Esophagus (tissue), 2 donors: ENCODE data around the gene FRG1. TPM values are rescaled to one million over a fixed set of nuclear protein-coding genes. Genes with fewer than 3 reads are reported as not detected.
"Not testable (repeated sequence)": the region's sequence is repeated elsewhere in the genome, so short reads cannot be mapped to it uniquely, and the experiment has no call there.

Experiments
- H3K27ac ChIP-seq, 2 donors: one replicate each; pipeline ENCODE4 v1.5.1; 2013; ENCODE audit warnings: low read depth in 2 of 2, mild to moderate bottlenecking in 2 of 2, inconsistent platforms in 1 of 2, low read length in 1 of 2, moderate library complexity in 1 of 2
- H3K27me3 ChIP-seq, 2 donors: one replicate each; pipeline ENCODE4 v1.6.1; 2013; ENCODE audit warnings: low read length in 2 of 2, control low read depth in 1 of 2, mild to moderate bottlenecking in 1 of 2; ENCODE audit not compliant: insufficient read depth in 2 of 2, control insufficient read depth in 1 of 2
- H3K36me3 ChIP-seq, 2 donors: one replicate each; pipeline ENCODE4 v1.6.1; 2013; ENCODE audit warnings: low read length in 1 of 2; ENCODE audit not compliant: control insufficient read depth in 2 of 2, insufficient read depth in 2 of 2
- H3K4me1 ChIP-seq, 2 donors: one replicate each; pipeline ENCODE4 v1.6.1; 2013; ENCODE audit warnings: low read length in 1 of 2; ENCODE audit not compliant: control insufficient read depth in 2 of 2, insufficient read depth in 2 of 2
- H3K4me3 ChIP-seq, 2 donors: one replicate each; pipeline ENCODE4 v1.5.1; 2013; ENCODE audit warnings: low read length in 2 of 2, mild to moderate bottlenecking in 2 of 2, low read depth in 1 of 2, moderate library complexity in 1 of 2
- H3K9me3 ChIP-seq, 2 donors: one replicate each; pipeline ENCODE4 v1.6.1; 2013; ENCODE audit warnings: mild to moderate bottlenecking in 2 of 2, low read depth in 1 of 2, low read length in 1 of 2, moderate library complexity in 1 of 2; ENCODE audit not compliant: control insufficient read depth in 2 of 2, insufficient read depth in 1 of 2
- WGBS, 2 donors: extraction: QIAGEN DNeasy Blood & Tissue Kit; methylation state at CpG; one replicate each; pipeline ENCODE4 v1.1.7; 2013; 5-methylcytosine and 5-hydroxymethylcytosine counted together
- polyA plus RNA-seq, 2 donors: library from polyadenylated mRNA; stranded (reverse); fragments of 200-250 nt; gene quantifications; one replicate each; pipeline ENCODE4 v1.2.3, GENCODE V29; 2013
- donor health status: healthy with polysubstance abuse.
- donor health status: Bipolar disorder and iron deficiency.

Gene FRG1
- 10 to 100 TPM; 28.0 to 32.5 TPM for polyA plus RNA-seq

DNA sequence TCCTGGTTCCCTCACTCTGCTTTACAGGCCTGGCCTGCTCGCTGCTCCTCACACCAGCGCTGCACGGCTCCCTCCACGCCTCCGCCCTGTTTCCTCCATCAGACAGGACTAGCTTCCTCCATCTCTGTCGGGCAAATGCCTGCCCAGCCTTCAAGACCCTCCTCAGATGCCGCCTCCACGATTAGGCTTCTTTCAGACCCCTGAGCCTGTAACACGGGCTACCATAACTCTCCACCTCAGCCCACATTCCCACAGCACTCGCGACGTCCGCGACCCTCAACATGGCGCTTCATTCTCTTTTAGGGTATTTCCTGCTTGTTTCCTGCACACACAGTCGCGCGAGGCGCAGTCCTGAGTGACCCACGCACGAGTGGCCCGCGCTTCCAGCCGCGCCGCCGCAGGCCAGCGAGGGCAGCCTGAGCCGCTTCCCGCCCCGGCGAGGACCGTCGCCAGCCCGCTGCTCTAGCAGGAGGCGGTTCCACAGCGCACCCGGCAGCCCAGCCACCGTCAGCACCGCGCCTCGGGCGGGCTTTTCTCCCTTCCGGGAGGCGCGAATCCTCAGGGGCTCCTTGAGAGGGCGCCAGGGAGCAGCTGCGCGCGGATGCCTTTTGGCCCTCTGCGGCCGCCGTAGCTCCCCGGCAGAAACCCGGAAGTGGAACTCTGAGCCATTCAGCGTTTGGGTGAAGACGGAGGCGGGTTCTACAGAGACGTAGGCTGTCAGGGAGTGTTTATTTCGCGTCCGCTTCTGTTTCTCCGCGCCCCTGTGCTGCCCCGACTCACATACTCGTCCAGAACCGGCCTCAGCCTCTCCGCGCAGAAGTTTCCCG lies at the start of gene FRG1:
FRG1 (plus strand) TSS at position 695 of the 827 bp plus-strand sequence. CDS start 138 bp downstream, outside the sequence.
- Histone ChIP-seq H3K36me3 (no peaks in the 10 kb centered on the region), H3K27me3 (no peaks in the 10 kb centered on the region), H3K4me1 (no peaks in the 10 kb centered on the region), H3K9me3 (no peaks in the 10 kb centered on the region), H3K4me3 (peak within 1 kb of the TSS; percentile 91 to 96), H3K27ac (peak within 1 kb of the TSS; percentile 97 to 99)
- WGBS, 2 donors = 6 to 7% methylated on average over 70 of the region's 70 CpGs

DNA sequence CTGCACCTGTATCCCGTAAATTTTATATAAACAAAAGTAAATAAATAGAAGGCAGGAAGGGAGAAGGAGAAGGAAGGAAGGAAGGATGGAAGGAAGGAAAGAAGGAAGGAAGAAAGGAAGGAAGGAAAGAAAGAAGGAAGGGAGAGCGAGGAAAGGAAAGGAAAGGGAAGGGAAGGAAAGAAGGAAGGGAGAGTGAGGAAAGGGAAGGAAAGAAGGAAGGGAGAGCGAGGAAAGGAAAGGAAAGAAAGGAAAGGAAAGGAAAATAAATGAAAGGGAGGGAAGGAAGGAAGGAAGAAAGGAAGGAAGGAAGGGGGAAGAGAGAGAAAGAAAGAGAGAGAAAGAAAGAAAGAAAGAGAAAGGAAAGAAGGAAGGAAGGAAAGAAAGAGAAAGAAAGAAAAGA lies 43.0 kb upstream of the FRG1 start:
- Histone ChIP-seq H3K36me3 (no peaks in the 10 kb centered on the region), H3K27ac (no peak overlapping the region), H3K9me3 (no peaks in the 10 kb centered on the region), H3K4me3 (no peak overlapping the region), H3K27me3 (no peaks in the 10 kb centered on the region), H3K4me1 (no peaks in the 10 kb centered on the region)
- WGBS, 2 donors = 76 to 83% methylated on average over 3 of the region's 3 CpGs

DNA sequence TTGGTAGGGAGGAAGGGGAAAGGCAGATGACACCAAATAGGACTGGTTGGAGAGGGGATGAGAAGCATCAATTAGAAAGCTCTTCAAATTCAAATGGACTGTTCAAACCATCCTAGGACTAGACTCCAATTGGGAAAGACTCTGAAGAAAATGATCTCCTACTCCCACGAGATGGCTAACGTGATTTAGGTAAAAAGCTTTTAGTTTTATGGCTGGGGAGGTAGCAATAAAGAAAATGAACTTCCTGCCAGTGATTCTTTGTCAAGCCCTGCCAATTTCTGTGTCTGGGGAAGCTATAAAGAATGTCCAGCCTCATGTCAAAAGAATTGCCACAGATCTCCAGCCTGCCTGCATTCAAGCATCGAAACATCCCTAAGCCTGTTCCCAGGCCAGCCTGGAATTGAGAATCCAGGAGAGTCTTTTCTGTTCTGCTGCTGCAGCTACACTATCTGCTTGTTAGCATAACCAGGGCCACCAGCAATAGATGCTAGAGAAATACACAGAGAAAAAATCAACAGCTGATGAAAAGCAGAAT lies 41.1 kb upstream of the FRG1 start:
- not testable (repeated sequence) for H3K27me3 ChIP-seq, H3K36me3 ChIP-seq, H3K4me3 ChIP-seq, H3K4me1 ChIP-seq, H3K9me3 ChIP-seq, H3K27ac ChIP-seq
- 50 to 56% methylated on average over 3 of the region's 3 CpGs for WGBS, 2 donors

- not testable (repeated sequence) for H3K36me3 ChIP-seq, H3K27me3 ChIP-seq, H3K27ac ChIP-seq, H3K9me3 ChIP-seq, H3K4me3 ChIP-seq, H3K4me1 ChIP-seq
- WGBS, 2 donors = 38 to 40% methylated on average over 6 of the region's 6 CpGs
Measured at GRCh38 chr4:189904420-189905027, 36.1 kb upstream of the FRG1 start.

GRCh38 chr4:189912170-189912569 lies 28.5 kb upstream of the FRG1 start:
- Histone ChIP-seq H3K27me3 (no peaks in the 10 kb centered on the region), H3K36me3 (no peaks in the 10 kb centered on the region), H3K9me3 (peaks cover 0 to 2% of the 10 kb centered on the region in 2 donors), H3K27ac (no peak overlapping the region), H3K4me3 (no peak overlapping the region), H3K4me1 (no peaks in the 10 kb centered on the region)
- 56 to 64% methylated on average over 6 of the region's 6 CpGs for WGBS, 2 donors

GRCh38 chr4:189917161-189917891 lies 23.3 kb upstream of the FRG1 start:
- WGBS, 2 donors = 92 to 95% methylated on average over 23 of the region's 23 CpGs
- Histone ChIP-seq H3K4me1 (no peaks in the 10 kb centered on the region), H3K4me3 (no peak overlapping the region), H3K36me3 (no peaks in the 10 kb centered on the region), H3K27me3 (no peaks in the 10 kb centered on the region), H3K9me3 (no peaks in the 10 kb centered on the region), H3K27ac (no peak overlapping the region)

DNA sequence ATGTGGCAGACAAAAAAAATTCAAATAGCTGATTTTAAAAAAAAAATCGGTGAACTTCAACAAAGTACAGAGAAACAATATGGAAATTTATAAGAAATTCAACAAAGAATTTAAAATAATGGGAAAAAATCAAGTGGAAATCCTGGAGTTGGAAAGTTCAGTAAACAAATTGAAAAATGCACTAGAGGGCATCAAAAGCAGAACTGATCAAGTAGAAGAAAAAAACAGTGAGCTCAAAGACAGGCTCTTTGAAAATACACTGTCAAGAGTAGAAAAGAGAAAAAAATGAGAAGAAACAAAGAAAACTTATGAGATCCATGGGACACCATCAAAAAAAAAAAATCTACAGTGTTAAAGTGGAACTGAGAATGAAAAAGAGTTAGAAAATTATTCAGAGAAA lies 19.6 kb upstream of the FRG1 start:
- Histone ChIP-seq H3K27ac (no peak overlapping the region), H3K36me3 (no peaks in the 10 kb centered on the region), H3K4me3 (no peak overlapping the region), H3K27me3 (no peaks in the 10 kb centered on the region), H3K4me1 (no peaks in the 10 kb centered on the region), H3K9me3 (no peaks in the 10 kb centered on the region)
- WGBS, 2 donors = 77 to 87% methylated on average over 1 of the region's 1 CpG

GRCh38 chr4:189926742-189927141 lies 13.9 kb upstream of the FRG1 start:
- not testable (repeated sequence) for H3K36me3 ChIP-seq, H3K4me3 ChIP-seq, H3K27ac ChIP-seq, H3K4me1 ChIP-seq, H3K27me3 ChIP-seq, H3K9me3 ChIP-seq
- 86 to 95% methylated on average over 5 of the region's 5 CpGs for WGBS, 2 donors

GRCh38 chr4:189941005-189941450 lies 356 bp downstream of the FRG1 start:
- Histone ChIP-seq H3K9me3 (no peaks in the 10 kb centered on the region), H3K27me3 (no peaks in the 10 kb centered on the region), H3K27ac (peak overlapping the region; percentile 97 to 99), H3K4me3 (peak overlapping the region; percentile 91 to 96), H3K36me3 (no peaks in the 10 kb centered on the region), H3K4me1 (no peaks in the 10 kb centered on the region)
- WGBS, 2 donors = 2 to 4% methylated on average over 30 to 31 of the region's 31 CpGs
